ENCODE results near the gene LATS2.

DNA sequence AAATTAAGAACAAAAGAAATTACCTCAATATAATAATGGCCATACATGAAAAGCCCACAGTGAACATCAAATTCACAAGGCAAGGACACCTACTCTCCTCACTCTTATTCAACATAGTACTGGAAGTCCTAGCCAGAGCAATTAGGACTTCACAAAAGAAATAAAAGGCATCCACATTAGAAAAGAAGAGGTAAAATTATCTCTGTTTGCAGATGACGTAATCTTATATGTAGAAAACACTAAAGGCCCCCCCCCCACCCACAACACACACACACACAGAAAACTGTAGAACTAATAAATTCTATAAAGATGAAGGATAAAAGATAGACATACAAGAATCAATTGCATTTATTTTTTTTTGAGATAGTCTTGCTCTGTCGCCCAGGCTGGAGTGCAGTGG lies 25.5 kb upstream of the LATS2 start:
- TF ChIP-seq ZNF324 (tag by site-specific recombination; IDR thresholded peaks at IDR 0.05) = no peak
- TF ChIP-seq, protein P1, sequence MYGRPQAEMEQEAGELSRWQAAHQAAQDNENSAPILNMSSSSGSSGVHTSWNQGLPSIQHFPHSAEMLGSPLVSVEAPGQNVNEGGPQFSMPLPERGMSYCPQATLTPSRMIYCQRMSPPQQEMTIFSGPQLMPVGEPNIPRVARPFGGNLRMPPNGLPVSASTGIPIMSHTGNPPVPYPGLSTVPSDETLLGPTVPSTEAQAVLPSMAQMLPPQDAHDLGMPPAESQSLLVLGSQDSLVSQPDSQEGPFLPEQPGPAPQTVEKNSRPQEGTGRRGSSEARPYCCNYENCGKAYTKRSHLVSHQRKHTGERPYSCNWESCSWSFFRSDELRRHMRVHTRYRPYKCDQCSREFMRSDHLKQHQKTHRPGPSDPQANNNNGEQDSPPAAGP (tag by site-specific recombination; IDR thresholded peaks at IDR 0.05) = no peak
- TF ChIP-seq ZBTB1 (tag by site-specific recombination; IDR thresholded peaks at IDR 0.05) = no peak
- TF ChIP-seq PRDM1 (tag by site-specific recombination; IDR thresholded peaks at IDR 0.05) = no peak
- TF ChIP-seq, protein P2, sequence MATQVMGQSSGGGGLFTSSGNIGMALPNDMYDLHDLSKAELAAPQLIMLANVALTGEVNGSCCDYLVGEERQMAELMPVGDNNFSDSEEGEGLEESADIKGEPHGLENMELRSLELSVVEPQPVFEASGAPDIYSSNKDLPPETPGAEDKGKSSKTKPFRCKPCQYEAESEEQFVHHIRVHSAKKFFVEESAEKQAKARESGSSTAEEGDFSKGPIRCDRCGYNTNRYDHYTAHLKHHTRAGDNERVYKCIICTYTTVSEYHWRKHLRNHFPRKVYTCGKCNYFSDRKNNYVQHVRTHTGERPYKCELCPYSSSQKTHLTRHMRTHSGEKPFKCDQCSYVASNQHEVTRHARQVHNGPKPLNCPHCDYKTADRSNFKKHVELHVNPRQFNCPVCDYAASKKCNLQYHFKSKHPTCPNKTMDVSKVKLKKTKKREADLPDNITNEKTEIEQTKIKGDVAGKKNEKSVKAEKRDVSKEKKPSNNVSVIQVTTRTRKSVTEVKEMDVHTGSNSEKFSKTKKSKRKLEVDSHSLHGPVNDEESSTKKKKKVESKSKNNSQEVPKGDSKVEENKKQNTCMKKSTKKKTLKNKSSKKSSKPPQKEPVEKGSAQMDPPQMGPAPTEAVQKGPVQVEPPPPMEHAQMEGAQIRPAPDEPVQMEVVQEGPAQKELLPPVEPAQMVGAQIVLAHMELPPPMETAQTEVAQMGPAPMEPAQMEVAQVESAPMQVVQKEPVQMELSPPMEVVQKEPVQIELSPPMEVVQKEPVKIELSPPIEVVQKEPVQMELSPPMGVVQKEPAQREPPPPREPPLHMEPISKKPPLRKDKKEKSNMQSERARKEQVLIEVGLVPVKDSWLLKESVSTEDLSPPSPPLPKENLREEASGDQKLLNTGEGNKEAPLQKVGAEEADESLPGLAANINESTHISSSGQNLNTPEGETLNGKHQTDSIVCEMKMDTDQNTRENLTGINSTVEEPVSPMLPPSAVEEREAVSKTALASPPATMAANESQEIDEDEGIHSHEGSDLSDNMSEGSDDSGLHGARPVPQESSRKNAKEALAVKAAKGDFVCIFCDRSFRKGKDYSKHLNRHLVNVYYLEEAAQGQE (tag by site-specific recombination; IDR thresholded peaks at IDR 0.05) = no peak
- TF ChIP-seq, protein P3, sequence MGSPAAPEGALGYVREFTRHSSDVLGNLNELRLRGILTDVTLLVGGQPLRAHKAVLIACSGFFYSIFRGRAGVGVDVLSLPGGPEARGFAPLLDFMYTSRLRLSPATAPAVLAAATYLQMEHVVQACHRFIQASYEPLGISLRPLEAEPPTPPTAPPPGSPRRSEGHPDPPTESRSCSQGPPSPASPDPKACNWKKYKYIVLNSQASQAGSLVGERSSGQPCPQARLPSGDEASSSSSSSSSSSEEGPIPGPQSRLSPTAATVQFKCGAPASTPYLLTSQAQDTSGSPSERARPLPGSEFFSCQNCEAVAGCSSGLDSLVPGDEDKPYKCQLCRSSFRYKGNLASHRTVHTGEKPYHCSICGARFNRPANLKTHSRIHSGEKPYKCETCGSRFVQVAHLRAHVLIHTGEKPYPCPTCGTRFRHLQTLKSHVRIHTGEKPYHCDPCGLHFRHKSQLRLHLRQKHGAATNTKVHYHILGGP (tag by site-specific recombination; IDR thresholded peaks at IDR 0.05) = no peak
- TF ChIP-seq ZNF292 (tag by site-specific recombination; IDR thresholded peaks at IDR 0.05; ENCODE audit: borderline replicate concordance, low read depth) = no peak
- TF ChIP-seq, protein P4, sequence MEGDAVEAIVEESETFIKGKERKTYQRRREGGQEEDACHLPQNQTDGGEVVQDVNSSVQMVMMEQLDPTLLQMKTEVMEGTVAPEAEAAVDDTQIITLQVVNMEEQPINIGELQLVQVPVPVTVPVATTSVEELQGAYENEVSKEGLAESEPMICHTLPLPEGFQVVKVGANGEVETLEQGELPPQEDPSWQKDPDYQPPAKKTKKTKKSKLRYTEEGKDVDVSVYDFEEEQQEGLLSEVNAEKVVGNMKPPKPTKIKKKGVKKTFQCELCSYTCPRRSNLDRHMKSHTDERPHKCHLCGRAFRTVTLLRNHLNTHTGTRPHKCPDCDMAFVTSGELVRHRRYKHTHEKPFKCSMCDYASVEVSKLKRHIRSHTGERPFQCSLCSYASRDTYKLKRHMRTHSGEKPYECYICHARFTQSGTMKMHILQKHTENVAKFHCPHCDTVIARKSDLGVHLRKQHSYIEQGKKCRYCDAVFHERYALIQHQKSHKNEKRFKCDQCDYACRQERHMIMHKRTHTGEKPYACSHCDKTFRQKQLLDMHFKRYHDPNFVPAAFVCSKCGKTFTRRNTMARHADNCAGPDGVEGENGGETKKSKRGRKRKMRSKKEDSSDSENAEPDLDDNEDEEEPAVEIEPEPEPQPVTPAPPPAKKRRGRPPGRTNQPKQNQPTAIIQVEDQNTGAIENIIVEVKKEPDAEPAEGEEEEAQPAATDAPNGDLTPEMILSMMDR (tag by site-specific recombination; IDR thresholded peaks at IDR 0.05) = no peak
- no peak for TF ChIP-seq ZEB2 (tag by site-specific recombination; IDR thresholded peaks at IDR 0.05)
- no peak for TF ChIP-seq RBAK (tag by site-specific recombination; IDR thresholded peaks at IDR 0.05)
- TF ChIP-seq, protein P5, sequence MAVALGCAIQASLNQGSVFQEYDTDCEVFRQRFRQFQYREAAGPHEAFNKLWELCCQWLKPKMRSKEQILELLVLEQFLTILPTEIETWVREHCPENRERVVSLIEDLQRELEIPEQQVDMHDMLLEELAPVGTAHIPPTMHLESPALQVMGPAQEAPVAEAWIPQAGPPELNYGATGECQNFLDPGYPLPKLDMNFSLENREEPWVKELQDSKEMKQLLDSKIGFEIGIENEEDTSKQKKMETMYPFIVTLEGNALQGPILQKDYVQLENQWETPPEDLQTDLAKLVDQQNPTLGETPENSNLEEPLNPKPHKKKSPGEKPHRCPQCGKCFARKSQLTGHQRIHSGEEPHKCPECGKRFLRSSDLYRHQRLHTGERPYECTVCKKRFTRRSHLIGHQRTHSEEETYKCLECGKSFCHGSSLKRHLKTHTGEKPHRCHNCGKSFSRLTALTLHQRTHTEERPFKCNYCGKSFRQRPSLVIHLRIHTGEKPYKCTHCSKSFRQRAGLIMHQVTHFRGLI (tag by site-specific recombination; IDR thresholded peaks at IDR 0.05) = no peak

Measured in HEK293 (cell line).